ENCODE results near the gene DHODH.

DHODH gene

DNA sequence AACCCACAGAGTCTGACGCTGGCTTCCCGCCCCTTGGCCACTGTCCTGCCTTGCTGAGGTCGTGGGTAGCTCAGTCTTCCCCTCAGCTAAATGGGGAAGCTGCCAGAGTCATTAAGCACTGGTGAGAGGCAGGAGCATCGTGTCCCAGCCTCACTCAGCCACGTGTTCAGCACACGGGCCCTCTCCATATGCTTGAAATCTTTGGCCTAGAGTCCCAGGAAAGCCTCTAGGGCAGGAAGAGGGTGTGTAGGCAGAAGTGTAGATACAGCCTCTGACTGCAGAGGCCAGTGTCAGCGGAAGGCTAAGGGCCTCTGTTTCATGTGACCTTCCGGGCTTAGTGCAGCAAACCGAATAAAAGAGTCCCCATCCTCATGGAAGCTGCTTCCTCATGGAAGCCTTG is 4.1 kb downstream of the DHODH start:
- TF ChIP-seq TAF1 (IDR thresholded peaks at IDR 0.05; ENCODE audit: borderline replicate concordance, insufficient read depth, low read length) (no peak), POLR2AphosphoS5 (IDR thresholded peaks at IDR 0.05; ENCODE audit: low read depth, low read length) (no peak), SIN3A (IDR thresholded peaks at IDR 0.05; ENCODE audit: borderline replicate concordance, insufficient read depth, low read length) (no peak), FOXP2 (optimal IDR thresholded peaks at IDR 0.05; ENCODE audit: borderline replicate concordance, extremely low read depth, extremely low read length, insufficient read depth) (no peak)
- TF ChIP-seq, protein P1, sequence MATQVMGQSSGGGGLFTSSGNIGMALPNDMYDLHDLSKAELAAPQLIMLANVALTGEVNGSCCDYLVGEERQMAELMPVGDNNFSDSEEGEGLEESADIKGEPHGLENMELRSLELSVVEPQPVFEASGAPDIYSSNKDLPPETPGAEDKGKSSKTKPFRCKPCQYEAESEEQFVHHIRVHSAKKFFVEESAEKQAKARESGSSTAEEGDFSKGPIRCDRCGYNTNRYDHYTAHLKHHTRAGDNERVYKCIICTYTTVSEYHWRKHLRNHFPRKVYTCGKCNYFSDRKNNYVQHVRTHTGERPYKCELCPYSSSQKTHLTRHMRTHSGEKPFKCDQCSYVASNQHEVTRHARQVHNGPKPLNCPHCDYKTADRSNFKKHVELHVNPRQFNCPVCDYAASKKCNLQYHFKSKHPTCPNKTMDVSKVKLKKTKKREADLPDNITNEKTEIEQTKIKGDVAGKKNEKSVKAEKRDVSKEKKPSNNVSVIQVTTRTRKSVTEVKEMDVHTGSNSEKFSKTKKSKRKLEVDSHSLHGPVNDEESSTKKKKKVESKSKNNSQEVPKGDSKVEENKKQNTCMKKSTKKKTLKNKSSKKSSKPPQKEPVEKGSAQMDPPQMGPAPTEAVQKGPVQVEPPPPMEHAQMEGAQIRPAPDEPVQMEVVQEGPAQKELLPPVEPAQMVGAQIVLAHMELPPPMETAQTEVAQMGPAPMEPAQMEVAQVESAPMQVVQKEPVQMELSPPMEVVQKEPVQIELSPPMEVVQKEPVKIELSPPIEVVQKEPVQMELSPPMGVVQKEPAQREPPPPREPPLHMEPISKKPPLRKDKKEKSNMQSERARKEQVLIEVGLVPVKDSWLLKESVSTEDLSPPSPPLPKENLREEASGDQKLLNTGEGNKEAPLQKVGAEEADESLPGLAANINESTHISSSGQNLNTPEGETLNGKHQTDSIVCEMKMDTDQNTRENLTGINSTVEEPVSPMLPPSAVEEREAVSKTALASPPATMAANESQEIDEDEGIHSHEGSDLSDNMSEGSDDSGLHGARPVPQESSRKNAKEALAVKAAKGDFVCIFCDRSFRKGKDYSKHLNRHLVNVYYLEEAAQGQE (IDR thresholded peaks at IDR 0.05; ENCODE audit: insufficient read depth in 1 of 2, low read depth in 2 of 2, low read length in 2 of 2): no peak

DNA sequence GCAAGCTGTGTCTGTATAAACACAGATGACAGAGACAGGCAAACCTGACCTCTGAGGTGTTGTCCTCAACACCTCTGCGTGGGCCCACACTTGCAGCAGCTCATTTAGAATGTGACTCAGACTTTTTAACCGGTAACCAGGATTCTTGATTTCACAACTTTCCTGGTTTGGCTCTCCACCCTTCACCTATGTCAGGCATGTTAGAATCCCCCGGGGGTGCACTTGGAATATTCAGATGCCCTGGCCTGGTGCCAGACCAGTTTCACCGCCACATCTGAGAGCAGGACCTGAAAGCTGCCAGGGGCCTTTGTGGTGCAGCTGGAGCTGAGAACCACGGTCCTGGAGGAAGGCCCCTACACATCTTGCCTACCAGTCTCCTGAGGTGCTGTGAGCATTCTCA is 4.8 kb downstream of the DHODH start:
- TF ChIP-seq POLR2AphosphoS5 (IDR thresholded peaks at IDR 0.05; ENCODE audit: low read depth, low read length) (no peak), TAF1 (IDR thresholded peaks at IDR 0.05; ENCODE audit: borderline replicate concordance, insufficient read depth, low read length) (no peak), FOXP2 (optimal IDR thresholded peaks at IDR 0.05; ENCODE audit: borderline replicate concordance, extremely low read depth, extremely low read length, insufficient read depth) (no peak), SIN3A (IDR thresholded peaks at IDR 0.05; ENCODE audit: borderline replicate concordance, insufficient read depth, low read length) (no peak)
- TF ChIP-seq, protein P1 (IDR thresholded peaks at IDR 0.05; ENCODE audit: insufficient read depth in 1 of 2, low read depth in 2 of 2, low read length in 2 of 2): no peak

DNA sequence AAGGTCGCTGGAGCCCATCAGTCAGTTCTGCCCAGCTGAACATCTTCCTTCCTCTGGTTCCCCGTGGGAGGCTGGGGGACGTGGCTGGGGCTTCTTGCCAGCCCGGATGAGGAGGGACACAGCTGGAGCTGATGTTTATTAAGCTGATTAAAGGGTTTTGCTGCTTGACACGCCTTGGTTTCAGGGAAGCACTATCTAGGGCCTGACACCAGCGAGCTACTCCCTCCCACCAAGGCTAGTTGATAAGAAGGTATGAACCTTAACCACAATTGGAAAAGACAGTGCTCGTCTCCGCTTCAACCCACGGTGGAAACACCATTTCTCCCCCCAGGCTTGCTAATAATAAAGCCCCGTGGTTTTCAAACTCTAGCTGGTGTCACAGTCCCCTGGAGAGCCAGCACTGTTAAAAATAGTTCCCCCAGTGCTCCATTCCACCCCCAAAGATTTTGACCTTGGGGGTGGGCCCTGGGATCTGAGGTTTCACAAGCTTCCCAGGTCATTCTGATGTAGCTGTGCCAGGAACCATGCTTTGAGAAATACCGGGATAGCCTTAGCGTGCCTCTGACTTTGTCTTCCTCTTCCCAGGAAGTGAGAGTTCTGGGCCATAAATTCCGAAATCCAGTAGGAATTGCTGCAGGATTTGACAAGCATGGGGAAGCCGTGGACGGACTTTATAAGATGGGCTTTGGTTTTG is 5.5 kb downstream of the DHODH start:
- TF ChIP-seq TAF1 (IDR thresholded peaks at IDR 0.05; ENCODE audit: borderline replicate concordance, insufficient read depth, low read length) (no peak), SIN3A (IDR thresholded peaks at IDR 0.05; ENCODE audit: borderline replicate concordance, insufficient read depth, low read length) (no peak), POLR2AphosphoS5 (IDR thresholded peaks at IDR 0.05; ENCODE audit: low read depth, low read length) (no peak), FOXP2 (optimal IDR thresholded peaks at IDR 0.05; ENCODE audit: borderline replicate concordance, extremely low read depth, extremely low read length, insufficient read depth) (no peak)
- TF ChIP-seq, protein P1 (IDR thresholded peaks at IDR 0.05; ENCODE audit: insufficient read depth in 1 of 2, low read depth in 2 of 2, low read length in 2 of 2): no peak

DNA sequence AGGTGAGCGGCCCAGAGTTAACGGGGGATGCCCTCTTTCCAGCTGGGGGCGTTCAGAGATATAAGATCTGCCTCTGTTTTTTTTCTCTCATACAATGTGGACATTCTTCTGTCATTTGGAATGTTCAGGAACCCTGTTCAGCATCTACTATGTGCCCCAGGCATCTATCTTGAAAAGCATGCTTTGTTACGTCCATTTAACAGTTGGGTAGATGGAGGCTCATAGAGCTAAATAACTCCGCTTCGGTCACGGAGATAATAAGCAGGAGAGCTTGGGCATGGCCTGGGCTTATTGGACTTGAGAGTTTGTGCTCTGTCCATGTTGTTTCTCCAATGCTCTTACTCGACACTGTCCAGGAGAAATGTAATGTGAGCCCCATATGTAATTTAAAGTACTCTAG is 6.1 kb downstream of the DHODH start:
- TF ChIP-seq, protein P1 (IDR thresholded peaks at IDR 0.05; ENCODE audit: insufficient read depth in 1 of 2, low read depth in 2 of 2, low read length in 2 of 2): no peak
- no peak for TF ChIP-seq POLR2AphosphoS5 (IDR thresholded peaks at IDR 0.05; ENCODE audit: low read depth, low read length)
- TF ChIP-seq FOXP2 (optimal IDR thresholded peaks at IDR 0.05; ENCODE audit: borderline replicate concordance, extremely low read depth, extremely low read length, insufficient read depth): no peak
- TF ChIP-seq TAF1 (IDR thresholded peaks at IDR 0.05; ENCODE audit: borderline replicate concordance, insufficient read depth, low read length): no peak
- TF ChIP-seq SIN3A (IDR thresholded peaks at IDR 0.05; ENCODE audit: borderline replicate concordance, insufficient read depth, low read length): no peak
